GM19025 (cell line): Measurements from ENCODE around the gene CBLB.
"Not testable (repeated sequence)": the region's sequence is repeated elsewhere in the genome, so short reads cannot be mapped to it uniquely, and the experiment has no call there.

Source experiments
- ATAC-seq: cut with Tn5 transposase; IDR thresholded peaks from one replicate; pipeline ENCODE4 v1.9.1; 2021; ENCODE audit warnings: mild to moderate bottlenecking, low read depth, moderate library complexity; ENCODE audit not compliant: unreplicated experiment

Gene CBLB

DNA sequence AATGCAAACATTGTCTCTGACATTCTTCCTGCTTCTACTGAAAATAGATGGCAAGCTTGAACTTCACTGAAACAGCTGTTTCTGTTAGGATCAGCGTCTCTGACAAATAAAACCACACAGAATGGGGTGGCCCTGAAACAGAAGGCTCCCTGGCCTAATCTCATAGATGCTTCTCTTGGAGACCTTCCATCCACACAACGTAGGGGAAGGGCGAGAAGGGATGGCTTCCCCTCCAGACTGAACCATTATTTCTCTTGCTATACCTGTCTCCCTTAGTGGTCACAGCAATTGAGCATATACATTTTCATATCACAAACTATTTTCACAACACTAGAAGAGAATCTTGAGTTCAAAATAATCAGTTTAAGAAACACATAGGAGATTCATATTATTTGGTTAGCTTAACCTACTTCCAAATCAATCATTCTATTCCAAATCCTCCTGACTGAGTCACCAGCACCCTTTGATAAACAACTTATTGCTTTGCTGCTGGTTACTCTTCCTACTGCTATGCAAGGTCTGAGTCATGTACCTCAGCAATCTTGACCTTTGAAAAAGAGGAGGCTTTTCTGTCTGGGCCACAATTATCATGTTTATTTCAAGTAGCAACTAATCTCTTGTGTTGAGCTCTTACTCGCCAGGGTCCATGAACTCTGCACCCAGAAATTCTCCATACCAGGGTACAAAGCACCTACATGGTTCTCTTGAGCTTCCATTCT, 45.5 kb downstream of the CBLB start:
- no peak for ATAC-seq

DNA sequence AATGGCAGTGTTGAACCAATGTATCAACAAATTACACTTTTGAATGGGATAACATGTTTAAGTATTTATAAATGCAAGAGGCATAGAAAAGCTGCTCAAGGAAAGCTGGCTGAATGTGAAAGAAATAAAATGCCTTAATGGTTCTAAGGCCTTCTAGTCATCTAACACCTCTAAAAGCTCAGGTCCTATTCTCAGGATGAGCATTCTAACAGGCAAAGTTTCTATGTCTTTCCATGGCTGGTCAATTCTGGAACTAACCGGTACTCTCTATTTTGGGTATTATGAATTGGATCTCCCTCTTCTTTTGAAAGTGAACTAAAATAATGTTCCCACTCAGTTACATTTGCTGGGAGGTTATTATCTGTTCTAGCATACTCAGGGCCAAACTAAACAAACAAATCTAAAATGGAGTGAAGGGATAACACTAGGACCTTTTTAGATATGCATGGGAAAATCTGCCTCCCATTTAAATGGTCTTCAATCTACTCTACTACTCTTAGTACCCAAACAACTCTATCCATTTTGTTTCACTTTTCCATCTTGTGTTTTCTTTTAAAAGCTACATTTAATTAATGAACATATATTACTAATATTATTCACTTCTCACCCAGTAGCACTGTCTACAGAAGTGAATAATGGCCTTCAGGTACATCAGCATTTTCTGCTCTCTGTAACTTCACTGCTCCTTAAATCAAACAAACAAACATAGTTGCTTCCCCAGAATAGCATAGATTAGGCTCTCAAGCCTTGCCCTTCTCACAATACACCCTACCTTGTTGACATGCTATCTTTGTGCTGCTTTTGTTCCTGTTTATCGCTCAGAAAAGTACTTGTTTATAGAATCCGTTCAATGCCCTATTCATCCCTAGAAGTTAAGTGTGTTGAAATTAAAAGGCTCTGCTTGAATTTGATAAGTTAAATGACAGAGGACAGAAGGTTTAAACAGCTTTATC, 46.4 kb downstream of the CBLB start:
- no peak for ATAC-seq

- ATAC-seq: no peak
Observed at GRCh38 chr3:105821433-105821832, 47.4 kb downstream of the CBLB start.

- no peak for ATAC-seq
Observed at GRCh38 chr3:105816833-105817232, 52.0 kb downstream of the CBLB start.

DNA sequence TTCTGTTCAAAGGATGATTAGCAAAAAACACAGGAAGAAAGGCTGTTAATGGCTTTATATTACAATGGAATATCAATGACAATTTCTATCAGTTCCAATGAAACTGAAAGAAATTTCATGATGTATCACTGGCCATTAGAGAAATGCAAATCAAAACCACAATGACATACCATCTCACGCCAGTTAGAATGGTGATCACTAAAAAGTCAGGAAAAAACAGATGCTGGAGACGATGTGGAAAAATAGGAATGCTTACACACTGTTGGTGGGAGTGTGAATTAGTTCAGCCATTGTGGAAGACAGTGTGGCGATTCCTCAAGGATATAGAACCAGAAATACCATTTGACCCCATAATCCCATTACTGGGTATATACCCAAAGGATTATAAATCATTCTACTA, 53.5 kb downstream of the CBLB start:
- not testable (repeated sequence) for ATAC-seq

GRCh38 chr3:105813710-105814109, 55.1 kb downstream of the CBLB start:
- no peak for ATAC-seq

DNA sequence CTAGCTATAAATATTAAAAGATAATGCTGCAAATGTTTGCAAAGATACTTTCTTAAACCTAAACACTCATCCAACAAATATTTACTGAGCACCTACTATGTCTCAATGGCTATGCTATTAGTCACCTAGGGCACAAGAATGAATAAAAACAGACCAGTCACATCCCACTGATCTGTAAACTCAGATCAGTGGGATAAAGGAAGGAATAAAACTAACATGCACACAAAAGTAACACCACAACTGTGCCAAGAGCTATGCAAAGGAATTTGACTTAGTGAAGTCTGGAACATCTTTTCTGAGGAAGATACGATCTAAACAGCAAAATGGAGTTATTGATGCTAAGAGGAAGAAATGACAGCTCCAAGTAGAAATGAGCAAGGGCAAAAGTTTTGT, 56.6 kb downstream of the CBLB start:
- ATAC-seq: no peak

DNA sequence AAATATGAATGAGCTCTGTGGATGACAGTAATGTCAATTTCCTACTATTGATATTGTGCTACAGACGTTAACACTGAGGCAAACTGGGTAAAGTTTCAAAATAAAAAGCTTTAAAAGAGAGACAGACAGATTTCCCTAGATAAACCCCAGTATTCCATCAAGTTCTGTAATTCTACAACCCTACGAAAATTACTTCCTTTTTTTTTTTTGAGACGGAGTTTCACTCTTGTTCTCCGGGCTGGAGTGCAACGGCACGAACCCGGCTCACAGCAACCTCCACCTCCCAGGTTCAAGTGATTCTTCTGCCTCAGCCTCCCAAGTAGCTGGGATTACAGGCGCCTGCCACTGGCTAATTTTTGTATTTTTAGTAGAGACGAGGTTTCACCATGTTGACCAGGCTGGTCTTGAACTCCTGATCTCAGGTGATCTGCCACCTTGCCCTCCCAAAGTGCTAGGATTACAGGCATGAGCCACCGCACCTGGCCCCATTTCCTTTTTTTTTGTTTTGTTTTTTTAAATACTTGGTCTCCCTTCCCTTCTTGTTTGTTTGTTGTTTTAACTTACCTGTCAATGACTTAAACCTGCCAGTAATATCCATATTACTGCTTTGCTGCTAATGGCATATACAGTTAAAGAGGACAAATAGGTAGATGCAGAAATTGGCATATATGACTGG, 57.2 kb downstream of the CBLB start:
- ATAC-seq: no peak

GRCh38 chr3:105809208-105809888, 59.5 kb downstream of the CBLB start:
- no peak for ATAC-seq

- ATAC-seq: no peak
Observed at GRCh38 chr3:105807701-105808100, 61.1 kb downstream of the CBLB start.

GRCh38 chr3:105807146-105807545, 61.7 kb downstream of the CBLB start:
- ATAC-seq: no peak

DNA sequence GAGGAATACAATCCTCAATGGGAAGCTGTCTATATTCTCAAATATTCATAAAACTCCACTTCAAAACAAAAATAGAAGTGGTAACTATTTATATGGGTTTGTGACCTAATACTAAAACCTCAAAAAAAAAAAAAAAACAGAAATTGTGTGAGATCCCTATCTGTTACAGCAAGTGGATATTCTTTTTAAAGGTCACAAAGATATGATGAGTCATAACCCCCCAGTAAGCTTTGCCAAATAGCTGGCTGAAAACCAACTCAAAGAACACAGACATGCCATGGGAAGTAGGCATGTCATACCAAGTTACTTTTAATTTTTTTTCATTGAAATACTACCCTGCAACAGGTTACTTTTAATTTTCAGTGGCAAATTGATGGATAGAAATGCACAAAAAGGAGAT, 62.5 kb downstream of the CBLB start:
- ATAC-seq: no peak

GRCh38 chr3:105805404-105805803, 63.4 kb downstream of the CBLB start:
- no peak for ATAC-seq

DNA sequence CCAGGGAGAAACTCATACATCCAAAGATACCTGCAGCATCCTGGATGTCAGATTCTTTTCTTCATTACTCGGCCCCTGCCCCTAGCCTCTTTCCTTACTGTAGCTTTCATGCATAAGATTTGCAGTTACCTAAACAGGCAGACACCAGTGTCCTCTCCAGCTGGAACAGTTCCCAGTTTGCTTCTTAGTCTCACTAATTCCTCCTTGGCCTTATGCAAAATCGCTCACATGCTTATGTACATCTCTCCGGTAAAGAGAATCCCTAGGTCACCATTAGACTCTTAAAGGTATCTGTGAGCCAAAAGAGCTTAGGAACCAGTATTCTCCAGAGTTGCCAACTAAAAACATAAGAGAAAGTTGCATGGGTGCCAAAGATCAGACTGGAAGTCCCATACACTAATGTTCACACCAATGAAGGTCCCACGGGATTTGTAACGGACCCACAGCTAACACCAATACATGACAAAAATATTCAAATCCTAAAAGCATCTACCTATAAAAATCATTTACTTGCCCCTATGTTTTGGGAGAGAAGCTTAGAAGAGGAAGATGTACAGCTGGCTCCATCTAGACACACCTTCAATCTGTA, 66.6 kb downstream of the CBLB start:
- ATAC-seq: no peak

DNA sequence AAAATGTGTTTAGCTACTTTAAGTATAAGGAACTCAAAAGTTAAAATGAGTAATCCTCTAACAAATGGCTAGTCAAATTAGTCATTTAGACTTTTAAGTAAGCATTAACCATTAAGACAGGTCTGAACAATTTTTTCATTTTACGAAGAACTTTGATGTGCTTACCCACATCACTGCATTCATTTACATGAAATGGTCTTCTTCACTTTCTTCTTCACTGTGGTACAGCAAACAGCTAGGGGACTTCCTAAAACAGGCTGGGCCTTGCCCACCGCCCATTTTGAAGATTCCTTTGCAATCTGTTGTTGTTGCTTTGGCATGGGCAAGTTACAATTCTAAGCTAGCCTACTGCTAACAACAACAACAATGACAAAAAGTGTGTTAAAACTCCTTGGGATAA, 67.4 kb downstream of the CBLB start:
- ATAC-seq: no peak

- no peak for ATAC-seq
Observed at GRCh38 chr3:105800320-105800719, 68.5 kb downstream of the CBLB start.

DNA sequence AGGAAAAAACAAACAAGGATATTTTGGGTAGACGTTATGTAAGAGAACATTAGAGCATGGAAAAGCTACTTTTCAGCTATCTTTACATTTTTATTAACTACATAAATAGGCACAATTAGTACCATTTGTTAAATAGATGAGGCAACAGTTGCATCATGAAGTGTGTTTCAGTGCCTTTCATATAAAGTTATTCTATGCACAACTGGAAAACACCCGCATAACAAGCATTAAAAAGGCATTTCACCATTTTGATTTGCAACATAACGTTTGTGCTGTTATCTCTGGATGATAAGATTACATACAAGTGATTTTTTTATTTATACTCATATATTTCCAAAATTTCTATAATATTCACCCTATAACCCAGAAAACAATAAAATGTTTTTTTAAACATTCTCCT, 69.5 kb downstream of the CBLB start:
- no peak for ATAC-seq

DNA sequence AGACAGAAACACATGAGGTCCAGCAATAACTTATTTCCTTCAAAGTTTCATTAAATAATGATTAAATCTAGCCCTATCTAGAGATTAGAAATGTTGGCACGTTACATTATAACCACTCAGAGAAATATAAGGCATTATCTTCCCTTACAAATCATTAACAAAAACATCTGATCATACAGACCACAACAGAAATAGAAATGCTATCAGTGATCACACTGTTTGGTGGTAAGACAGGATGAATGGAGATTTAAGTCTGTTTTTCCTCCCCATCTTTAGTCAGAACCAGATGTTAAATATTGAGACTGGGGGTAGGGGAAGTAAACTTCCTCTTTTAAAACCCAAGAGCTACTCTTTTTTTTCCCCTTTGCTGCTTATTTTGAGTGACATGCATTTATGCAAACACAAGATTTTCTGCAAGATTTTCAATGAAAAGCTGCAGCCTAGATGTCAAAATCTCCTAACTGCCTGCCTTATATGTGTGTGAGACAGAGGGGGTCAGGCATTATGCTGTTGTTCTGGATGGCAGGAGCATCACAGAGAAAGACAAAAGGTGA, 70.4 kb downstream of the CBLB start:
- peak; percentile 77 for ATAC-seq

DNA sequence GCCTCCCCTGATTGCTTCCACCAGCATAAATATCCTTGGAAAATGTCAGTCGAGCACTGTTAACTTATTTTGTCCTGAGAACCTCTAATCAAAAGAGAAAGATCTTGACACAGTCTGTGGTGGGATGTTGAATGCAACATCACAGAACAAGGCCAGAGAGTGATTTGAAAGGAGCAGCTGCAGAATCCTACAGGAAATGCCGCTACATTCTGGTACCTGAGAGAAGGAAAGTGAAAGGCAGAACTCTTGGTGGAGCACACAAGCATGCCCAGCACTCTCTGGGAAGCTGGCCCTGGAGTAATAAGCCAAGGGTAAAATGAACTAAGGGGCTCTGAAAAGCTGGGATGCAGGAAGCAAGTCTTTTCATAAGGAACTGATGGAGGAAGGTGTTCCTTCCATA, 75.8 kb downstream of the CBLB start:
- ATAC-seq: no peak
